ENCODE measurements around the gene PDE9A.

Gene PDE9A

DNA sequence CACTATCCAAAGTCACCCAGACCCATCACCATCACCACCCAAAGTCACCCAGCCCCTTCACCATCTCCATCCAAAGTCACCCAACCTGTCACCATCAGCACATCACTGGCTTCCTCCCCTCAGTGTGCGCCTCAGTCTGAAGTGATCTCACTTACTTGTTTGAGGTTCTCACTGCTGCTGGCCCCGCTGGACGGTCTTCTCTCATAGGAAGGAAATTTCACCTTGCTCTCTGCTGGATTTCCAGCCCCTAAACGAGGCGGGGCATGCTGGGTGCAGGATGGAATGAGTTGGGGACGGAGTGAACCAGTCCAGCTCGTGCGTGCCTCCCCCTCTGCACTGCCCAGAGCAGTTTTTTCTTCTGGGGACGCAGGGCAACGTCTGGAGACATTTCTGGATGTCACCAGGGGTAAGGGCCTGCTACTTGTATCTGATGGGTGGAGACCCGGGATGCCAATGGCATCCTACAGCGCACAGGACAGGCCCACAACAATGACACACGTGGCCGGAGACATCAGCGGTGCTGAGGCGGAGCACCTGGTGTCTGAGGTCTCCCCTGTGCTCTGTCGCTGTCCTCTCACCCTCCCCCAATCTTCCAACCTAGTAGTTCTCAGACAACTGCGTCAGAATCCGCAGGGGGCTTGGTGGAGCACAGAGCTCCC is 38.6 kb downstream of the PDE9A start:
- Histone ChIP-seq H2AFZ (ENCODE audit: low read depth) (no peak overlapping the region), H3K4me1 (ENCODE audit: low read depth, poor library complexity, severe bottlenecking) (no peaks in the 10 kb centered on the region), H3K27me3 (ENCODE audit: insufficient read depth, low read depth) (peaks cover 69% of the 10 kb centered on the region), H3K27ac (no peak overlapping the region), H4K20me1 (ENCODE audit: insufficient read depth) (no peaks in the 10 kb centered on the region), H3K36me3 (ENCODE audit: insufficient read depth) (no peaks in the 10 kb centered on the region), H3K4me2 (no peak overlapping the region), H3K79me2 (ENCODE audit: insufficient read depth, low read depth) (no peaks in the 10 kb centered on the region), H3K9ac (no peak overlapping the region), H3K4me3 (IDR thresholded peaks at IDR 0.05; ENCODE audit: insufficient read depth, low read depth, low read length) (no peak overlapping the region)
- TF ChIP-seq, protein P1, sequence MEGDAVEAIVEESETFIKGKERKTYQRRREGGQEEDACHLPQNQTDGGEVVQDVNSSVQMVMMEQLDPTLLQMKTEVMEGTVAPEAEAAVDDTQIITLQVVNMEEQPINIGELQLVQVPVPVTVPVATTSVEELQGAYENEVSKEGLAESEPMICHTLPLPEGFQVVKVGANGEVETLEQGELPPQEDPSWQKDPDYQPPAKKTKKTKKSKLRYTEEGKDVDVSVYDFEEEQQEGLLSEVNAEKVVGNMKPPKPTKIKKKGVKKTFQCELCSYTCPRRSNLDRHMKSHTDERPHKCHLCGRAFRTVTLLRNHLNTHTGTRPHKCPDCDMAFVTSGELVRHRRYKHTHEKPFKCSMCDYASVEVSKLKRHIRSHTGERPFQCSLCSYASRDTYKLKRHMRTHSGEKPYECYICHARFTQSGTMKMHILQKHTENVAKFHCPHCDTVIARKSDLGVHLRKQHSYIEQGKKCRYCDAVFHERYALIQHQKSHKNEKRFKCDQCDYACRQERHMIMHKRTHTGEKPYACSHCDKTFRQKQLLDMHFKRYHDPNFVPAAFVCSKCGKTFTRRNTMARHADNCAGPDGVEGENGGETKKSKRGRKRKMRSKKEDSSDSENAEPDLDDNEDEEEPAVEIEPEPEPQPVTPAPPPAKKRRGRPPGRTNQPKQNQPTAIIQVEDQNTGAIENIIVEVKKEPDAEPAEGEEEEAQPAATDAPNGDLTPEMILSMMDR (conservative IDR thresholded peaks at IDR 0.05; ENCODE audit: low read depth, low read length) = no peak

- Histone ChIP-seq H3K79me2 (ENCODE audit: insufficient read depth, low read depth) (no peaks in the 10 kb centered on the region), H3K9ac (no peak overlapping the region), H3K4me3 (IDR thresholded peaks at IDR 0.05; ENCODE audit: insufficient read depth, low read depth, low read length) (no peak overlapping the region), H4K20me1 (ENCODE audit: insufficient read depth) (no peaks in the 10 kb centered on the region), H2AFZ (ENCODE audit: low read depth) (no peak overlapping the region), H3K27me3 (ENCODE audit: insufficient read depth, low read depth) (peaks cover 69% of the 10 kb centered on the region), H3K36me3 (ENCODE audit: insufficient read depth) (no peaks in the 10 kb centered on the region), H3K4me1 (ENCODE audit: low read depth, poor library complexity, severe bottlenecking) (no peaks in the 10 kb centered on the region), H3K27ac (no peak overlapping the region), H3K4me2 (no peak overlapping the region)
- TF ChIP-seq, protein P1 (conservative IDR thresholded peaks at IDR 0.05; ENCODE audit: low read depth, low read length) = no peak
Measured at GRCh38 chr21:42692688-42693087, 39.3 kb downstream of the PDE9A start.

GRCh38 chr21:42694751-42695696 is 41.6 kb downstream of the PDE9A start:
- H3K27me3 ChIP-seq (ENCODE audit: insufficient read depth, low read depth) = peaks cover 80% of the 10 kb centered on the region
- no peak overlapping the region for H3K4me3 ChIP-seq (IDR thresholded peaks at IDR 0.05; ENCODE audit: insufficient read depth, low read depth, low read length)
- no peaks in the 10 kb centered on the region for H4K20me1 ChIP-seq (ENCODE audit: insufficient read depth)
- no peak overlapping the region for H3K4me2 ChIP-seq
- no peaks in the 10 kb centered on the region for H3K4me1 ChIP-seq (ENCODE audit: low read depth, poor library complexity, severe bottlenecking)
- H3K27ac ChIP-seq = no peak overlapping the region
- H3K36me3 ChIP-seq (ENCODE audit: insufficient read depth) = no peaks in the 10 kb centered on the region
- TF ChIP-seq, protein P1 (conservative IDR thresholded peaks at IDR 0.05; ENCODE audit: low read depth, low read length) = no peak
- no peak overlapping the region for H3K9ac ChIP-seq
- no peaks in the 10 kb centered on the region for H3K79me2 ChIP-seq (ENCODE audit: insufficient read depth, low read depth)
- no peak overlapping the region for H2AFZ ChIP-seq (ENCODE audit: low read depth)

DNA sequence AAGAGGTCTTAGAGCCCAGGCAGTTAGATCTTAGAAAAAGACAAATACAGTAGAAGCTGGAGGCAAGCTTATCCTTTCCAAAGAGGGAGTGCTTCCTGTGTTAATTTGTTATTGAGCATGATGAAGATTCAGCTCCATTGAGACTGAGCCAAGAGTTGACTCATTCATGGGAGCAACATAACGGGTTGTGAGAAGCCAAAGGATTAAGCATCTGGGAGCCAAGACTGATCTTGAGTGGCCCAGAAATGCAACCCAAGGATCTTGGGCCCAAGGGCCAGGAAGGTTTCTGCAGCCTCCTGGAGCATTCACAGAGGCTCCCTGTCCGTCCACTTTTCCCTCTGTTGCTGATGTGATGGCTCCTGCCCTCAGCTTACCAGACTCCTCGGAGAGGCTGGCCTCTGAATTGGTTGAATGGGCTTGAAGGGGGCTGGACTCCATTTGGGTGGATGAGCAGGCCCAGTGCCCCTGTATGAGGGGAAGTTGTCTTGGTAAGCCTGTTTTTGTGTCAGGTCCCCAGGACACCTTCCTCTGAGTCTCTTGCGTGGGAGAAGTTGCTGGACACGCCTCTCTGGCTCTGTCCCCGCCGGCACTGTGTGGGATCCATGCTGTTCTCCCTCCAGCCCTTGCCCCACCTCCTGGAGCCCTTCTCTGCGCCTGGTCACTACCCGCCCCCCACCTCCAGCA is 42.4 kb downstream of the PDE9A start:
- H4K20me1 ChIP-seq (ENCODE audit: insufficient read depth) = no peaks in the 10 kb centered on the region
- H3K4me1 ChIP-seq (ENCODE audit: low read depth, poor library complexity, severe bottlenecking) = no peaks in the 10 kb centered on the region
- TF ChIP-seq, protein P1 (conservative IDR thresholded peaks at IDR 0.05; ENCODE audit: low read depth, low read length) = no peak
- no peak overlapping the region for H3K9ac ChIP-seq
- no peak overlapping the region for H3K4me3 ChIP-seq (IDR thresholded peaks at IDR 0.05; ENCODE audit: insufficient read depth, low read depth, low read length)
- no peaks in the 10 kb centered on the region for H3K79me2 ChIP-seq (ENCODE audit: insufficient read depth, low read depth)
- no peaks in the 10 kb centered on the region for H3K36me3 ChIP-seq (ENCODE audit: insufficient read depth)
- H2AFZ ChIP-seq (ENCODE audit: low read depth) = no peak overlapping the region
- H3K27ac ChIP-seq = no peak overlapping the region
- H3K4me2 ChIP-seq = no peak overlapping the region
- H3K27me3 ChIP-seq (ENCODE audit: insufficient read depth, low read depth) = peaks cover 87% of the 10 kb centered on the region
